Upper lobe of left lung (tissue), 4 donors: ENCODE results near the gene SPTLC2.

Experiments used
- CTCF ChIP-seq, 6 experiments: fragments of 450-650 bp in 4 of 6; fragments of 200-600 bp in 2 of 6; sonication (generic) in 2 of 6; IDR thresholded peaks; one replicate each; pipeline ENCODE4 v1.5.1; 2016 to 2019; ENCODE audit warnings: antibody characterized with exemption in 6 of 6
- POLR2A ChIP-seq, 4 donors: fragments of 450-650 bp; IDR thresholded peaks; one replicate each; pipeline ENCODE4 v1.5.1; 2016 to 2017; ENCODE audit warnings: antibody characterized with exemption in 4 of 4, mild to moderate bottlenecking in 2 of 4

- TF ChIP-seq POLR2A (IDR thresholded peaks at IDR 0.05) (no peak), CTCF (IDR thresholded peaks at IDR 0.05) (no peak)
Observed at GRCh38 chr14:77511486-77512162, 104.8 kb downstream of the SPTLC2 start.
